HG02943 (cell line): Measurements from ENCODE around the gene SUMF1.

Experiments
- ATAC-seq: cut with Tn5 transposase; IDR thresholded peaks from one replicate; pipeline ENCODE4 v1.9.1; 2021; ENCODE audit warnings: mild to moderate bottlenecking, low read depth, moderate library complexity; ENCODE audit not compliant: unreplicated experiment

SUMF1 gene

DNA sequence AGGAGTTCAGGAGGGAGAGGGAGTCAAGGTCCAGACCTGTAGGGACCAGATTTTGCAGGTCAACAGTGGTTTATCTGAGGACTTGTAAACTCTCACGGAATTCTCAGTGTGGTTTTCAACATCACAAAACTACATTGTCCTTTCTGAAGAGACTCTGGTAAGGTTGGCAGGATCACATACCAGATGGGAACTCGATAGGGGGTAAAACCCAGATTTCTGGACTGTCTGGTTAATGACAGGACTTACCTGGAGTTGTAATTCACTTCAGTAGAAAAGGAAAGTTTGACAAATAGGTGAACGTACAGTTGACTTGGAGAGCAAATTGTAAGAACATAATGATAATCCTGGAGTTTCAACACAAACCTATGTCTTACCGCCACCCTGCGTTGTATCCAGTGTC lies 31.4 kb upstream of the SUMF1 start:
- ATAC-seq = no peak

DNA sequence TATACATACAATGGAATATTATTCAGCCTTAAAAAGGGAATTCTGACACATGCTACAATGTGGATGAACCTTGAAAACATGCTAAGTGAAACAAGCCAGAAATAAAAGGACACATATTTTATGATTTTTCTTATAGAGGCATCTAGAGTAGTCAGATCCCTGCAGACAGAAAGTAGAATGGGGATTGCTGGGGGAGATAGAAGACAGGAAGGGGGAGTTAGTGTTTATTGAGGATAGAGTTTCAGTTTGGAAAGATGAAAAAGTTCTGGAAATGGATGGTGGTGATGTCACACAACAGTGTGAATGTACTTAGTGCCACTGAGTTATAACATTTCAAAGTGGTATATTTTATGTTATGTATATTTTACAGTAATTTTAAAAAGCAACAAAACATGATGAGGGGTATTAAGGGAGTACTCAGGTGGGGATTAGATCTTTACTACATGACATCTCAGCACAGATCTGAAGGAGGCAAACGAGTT lies 30.8 kb upstream of the SUMF1 start:
- no peak for ATAC-seq

DNA sequence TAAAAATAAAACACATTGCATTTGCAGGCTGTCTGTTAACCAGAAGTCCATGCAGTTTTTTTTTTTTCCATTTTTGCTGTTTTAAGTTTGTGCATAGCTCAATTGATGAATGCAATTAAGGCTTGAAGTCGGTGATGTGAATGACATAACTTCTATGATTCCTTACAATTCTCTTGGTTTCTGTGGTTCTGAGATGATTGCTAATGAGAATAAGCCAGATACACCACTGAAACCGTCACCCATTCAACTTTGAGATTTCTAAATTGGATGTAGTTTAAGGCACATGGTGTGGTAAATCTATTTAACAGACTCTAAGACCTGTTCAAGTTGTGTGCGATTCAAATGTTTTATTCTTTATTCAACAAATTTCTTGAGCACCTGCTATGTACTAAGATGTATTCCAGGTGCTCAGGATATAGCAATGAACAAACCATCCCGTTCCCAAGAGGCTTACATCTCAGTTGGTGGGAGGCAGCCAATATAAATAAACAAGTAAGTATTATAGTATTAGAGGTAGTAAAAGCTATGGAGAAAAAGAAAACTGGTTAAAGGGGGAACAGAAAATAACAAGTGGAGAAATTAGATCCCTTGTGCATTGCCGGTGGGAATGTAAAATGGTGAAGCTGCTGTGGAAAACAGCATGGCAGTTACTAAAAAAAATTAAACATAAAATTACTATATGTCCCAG lies 30.1 kb upstream of the SUMF1 start:
- no peak for ATAC-seq

DNA sequence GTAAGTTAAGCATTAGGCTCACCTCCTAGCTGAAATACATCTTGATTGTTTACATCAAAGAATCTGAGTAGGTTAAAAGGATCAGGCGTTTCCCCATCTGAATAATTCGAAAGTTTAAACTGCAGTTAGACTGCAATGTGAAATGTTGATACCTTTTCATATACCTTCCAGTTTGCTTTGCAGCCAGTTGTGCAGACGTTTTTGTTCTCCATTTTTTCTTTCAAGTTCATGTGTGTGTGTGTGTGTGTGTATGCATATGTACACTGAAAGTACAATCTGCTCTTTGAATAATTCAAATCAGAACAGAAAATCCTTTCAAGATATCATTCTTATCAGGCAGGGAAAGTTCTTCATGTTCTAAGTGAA lies 29.0 kb upstream of the SUMF1 start:
- ATAC-seq = no peak

DNA sequence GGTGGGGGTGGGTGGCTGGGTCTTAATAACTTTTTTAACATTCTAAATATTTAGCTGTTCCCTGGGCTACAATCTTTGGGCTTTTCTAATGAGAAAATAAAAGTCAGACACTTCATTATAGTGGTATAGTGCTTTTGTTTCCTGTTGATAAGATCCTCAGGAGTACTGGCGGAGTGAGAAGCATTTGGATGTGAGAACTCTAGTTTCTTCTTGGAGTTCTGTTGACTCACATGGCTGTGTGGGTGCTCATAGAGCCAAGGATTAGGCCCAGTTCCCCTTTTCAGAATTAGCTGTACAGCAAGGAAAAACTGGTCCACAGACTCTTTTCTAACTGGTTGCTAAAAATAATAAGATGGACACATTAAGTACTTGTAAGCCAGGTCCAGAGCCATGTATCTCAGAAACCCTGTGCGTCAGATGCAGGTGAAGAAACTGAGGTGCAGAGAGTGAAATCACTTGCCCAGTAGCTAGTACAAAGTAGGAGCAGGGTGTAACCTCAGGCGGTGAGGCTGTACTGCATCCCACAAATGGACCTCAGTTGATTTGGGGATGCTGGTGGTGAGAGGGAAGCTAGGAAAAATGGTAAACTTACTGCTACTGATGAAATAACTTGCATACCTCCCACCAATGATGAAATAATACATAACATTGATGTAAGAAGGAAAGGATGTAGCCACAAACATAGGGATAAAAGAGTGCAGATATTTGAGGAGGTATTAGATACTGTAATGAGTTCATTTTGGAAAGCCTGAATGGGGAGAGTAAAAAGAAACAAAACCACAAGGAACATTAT lies 28.4 kb upstream of the SUMF1 start:
- ATAC-seq = no peak

DNA sequence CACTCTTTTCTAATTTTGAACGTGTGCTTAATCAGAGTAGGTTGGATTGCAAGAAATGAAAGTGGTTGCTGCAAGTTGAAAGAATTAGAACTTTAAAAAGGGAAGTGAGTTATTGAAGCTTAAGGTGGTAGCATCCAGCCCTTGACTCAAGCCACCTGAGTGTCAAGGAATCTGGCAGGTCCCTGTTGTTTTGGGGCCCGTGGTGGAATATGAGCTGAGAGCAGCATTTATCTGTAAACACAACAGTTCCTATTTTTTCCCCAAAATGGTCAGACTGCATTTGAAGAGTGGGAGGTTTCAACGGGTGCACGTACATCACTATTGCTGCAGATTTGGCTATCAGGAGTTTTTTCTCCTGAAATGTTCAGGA lies 27.8 kb upstream of the SUMF1 start:
- no peak for ATAC-seq

DNA sequence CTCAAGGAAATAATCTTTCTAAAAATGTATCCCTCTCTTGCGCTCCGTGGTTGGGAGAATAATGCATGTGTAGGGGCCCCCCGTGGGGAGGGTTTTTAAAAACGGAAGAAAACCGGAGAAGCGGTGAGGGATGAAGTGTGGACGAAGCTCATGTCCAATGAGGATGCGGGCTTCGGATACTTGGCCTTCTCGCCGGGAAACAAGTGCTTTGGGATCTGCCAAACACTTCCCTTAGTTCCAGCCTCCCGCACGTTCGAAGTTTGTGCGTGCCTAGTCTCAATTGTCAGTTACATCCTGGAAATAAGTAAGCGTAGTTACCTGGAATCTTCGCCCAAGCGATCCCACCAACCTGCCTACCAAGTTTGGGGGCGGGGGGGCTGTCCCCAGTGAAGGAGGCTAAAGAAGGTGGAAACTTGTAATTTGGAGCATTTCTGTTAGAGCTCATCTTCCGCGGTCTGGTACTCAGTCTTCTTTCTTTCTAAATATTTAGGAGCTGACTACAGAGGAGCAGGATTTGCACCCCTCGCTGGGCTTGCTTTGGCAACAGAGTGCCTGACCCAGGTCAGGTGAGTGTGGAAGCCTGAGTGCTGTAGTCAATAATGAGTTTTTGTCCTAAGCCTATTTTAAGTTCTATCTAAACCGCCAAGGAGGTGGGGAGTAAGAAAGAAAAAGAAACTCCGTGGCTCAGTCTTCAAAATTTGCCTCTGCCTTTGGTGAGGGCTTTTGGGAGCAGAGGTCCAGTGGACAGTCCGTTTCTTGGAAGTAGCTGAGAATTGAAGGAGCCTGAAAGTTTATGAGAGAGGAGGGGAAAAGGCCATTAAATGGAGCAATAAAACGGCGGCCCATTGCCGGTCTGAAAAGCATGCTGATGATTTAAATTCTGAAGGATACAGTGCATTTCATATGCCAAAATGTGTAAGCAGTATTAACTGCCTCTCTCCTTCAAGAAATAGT lies 27.1 kb upstream of the SUMF1 start:
- no peak for ATAC-seq

DNA sequence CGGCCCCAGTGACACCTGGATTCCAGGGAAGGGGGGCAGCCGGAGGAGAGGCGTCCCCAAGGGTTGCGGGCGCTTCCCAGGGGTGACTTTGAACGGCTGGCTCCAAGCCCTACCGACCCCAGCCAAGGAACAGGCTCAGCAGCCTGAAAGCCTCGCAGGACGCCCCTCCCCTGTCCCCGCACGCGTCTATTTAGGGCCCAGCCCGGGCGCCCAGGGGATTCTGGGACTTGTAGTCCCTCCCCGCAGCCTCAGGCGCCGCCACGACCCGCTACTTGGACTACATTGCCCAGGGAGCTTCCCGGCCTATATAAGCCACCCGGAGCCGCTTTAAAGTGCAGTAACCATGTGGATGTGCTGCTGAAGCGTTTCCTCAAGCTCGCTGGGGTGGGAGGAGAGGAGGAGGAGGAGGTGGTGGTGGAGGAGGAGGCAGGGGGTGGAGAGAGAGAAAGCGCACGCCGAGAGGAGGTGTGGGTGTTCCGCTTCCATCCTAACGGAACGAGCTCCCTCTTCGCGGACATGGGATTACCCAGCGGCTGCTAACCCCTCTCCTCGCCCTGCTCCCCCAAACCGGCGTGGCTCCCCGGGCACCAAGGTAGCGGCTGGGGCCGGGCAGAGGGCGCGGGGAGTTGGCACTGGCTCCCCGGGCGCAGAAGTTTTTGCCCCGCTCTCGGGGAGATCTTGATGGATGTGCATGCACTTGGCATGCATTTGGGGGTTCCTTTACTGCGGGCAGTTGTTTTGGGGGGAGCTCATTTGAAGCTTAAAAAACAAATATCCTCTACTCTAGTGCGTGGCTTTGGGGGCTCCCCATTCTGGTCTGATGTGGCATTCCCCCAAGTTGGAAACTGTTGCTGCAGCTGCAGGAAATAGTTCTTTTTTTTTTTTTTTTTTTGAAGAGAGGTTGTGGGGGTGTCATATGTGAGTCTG lies 26.2 kb upstream of the SUMF1 start, which contains the start of gene ITPR1:
Gene ITPR1, plus strand, starts transcription at position 335 of the 927 bp plus-strand sequence. CDS start 23,144 bp downstream, outside the sequence.
- peak; percentile 92 for ATAC-seq

DNA sequence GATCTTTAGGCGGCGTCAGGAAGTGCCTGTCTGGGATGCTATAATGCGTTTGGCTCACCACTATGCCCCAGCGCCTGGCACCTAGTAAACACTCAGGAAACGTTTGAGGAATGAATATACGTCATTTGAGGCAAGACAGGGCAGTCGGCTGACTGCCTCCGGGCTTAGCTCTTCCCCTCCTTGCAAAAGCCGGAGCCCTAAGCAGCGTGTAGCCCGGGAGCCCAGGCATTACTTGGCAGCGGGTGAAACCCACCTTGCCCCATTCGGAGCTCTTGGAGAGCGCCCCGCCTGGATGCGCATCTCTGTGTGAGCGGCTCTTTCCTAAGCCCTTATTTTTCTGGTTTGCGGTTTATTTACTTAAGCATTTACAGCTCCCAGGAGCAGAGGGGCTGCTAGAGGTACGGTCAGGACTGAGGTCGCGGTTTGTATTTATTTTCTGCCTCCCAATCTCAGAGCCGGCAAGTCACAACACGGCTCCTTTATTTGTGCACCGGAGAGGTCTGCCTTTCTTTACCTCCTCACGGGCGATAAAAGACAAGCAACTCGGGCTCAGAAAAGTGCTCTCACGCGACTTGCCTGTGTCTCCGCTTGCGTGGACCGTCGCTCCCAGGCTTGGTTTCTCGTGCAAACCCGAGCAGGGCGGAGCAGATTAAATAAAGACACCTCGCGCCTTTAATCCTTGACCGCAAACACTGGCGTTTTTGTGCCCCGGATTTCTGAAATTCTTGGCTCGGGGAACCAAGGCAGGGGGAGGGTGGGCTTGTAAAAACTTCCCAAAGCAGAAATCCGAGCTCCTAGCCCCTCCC lies 25.3 kb upstream of the SUMF1 start:
- peak; percentile 8 for ATAC-seq

DNA sequence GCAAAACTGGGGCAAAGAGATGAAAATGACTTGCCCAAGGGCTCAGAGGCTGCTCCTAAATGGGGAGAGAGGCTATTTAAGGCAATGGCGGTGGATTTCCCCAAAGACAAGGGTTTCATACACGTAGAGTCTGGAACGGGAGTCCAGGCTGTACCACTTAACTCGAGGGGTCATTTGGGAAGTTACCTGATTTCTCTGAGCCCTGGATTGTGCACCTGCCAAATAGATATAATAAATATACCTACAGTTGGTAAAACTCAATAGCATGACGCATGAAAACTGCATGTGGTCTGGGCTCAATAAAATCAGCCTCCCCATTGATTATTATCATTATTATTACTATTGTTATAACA lies 24.8 kb upstream of the SUMF1 start:
- no peak for ATAC-seq

DNA sequence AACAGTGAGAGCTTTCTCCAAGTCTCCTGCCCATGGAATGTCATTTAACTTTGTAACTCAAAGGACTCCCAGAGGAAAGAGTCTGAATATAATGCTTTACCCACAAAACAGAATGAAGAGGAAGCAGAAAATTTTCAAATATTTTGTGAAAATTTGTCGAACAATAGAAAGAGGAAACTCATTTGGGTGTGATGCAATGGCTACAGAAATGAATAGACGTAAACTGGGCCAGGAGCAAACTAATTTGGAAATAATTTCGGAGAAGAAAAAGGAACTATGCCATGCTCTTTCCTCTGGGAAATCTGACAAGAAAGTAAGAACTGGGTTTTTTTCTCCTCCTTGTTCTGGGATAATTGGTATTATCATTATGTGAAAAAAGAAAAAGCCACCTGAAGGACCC lies 11.2 kb upstream of the SUMF1 start:
- ATAC-seq = no peak

DNA sequence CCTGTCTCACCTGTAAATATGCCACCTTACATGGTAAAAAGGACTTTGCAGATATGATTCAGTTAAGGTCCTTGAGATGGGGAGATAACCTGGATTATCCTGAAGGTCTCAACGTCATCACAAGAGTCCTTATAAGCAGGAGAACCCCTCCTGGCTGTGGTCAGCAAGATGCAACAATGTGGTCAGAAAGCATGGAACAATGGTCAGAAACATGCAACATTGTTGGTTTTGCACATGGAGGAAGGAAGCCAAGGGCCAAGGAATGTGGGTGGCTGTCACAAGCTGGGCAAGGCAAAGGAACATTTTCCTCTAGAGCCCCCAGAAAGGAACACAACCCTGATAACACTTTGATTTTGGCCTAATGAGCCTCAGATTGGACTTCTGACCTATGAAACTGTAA lies 9.4 kb upstream of the SUMF1 start:
- no peak for ATAC-seq

DNA sequence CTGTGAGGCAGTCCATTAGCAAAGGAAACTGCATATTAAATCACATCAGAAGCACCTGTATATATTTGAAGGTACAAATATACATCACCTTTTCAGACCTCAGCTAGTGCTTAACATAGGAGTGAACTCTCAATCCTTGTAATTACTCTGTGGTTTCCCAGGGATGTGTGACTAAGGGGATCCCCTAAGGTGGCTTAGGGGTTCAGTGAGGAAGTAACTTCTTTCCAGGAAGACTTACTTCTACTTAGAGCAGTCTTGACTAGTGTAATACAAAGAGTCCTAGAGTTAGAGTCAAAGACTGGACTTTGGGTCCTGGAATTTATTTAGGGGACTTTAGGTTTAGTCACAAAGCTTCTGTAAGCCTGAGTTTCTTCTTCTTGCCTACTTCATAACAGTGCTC lies 8.7 kb upstream of the SUMF1 start:
- no peak for ATAC-seq

DNA sequence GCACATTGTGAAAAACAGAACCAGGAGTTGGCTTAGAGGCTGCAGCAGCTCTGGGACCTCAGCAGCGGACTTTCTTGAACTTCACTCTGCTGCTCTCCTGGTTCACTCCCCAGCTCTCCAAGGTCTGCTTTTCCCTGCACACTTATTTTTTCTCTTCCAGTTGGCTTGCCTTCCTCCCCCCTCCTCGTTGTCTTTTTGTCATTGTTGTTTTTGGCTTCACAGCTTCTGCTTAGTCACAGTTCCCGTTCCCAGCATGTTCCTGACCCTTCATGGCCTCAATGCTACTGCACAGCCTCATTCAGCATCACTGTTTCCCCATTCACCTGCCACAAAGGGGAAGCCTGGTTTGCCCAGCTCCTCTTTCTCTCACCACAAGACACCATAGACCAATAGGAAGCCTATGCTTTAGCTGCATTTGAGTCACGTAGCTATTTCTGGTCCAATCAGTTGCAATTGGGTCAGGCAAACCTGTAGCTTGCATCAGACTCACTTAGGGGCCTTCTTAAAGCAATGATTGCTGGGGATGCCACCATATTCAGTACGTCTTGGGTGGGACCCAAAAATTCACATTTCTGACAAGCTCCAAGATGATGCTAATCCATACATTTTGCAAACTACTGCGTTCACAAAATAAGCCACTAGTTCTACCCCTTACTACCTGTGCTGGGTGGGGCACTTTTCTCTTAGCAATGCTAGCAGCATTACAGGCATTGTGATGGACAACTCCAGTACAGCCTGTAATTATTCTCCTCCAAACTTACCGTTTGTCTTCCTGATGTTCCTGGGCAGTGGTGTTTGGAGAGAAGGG lies 7.8 kb upstream of the SUMF1 start:
- no peak for ATAC-seq

DNA sequence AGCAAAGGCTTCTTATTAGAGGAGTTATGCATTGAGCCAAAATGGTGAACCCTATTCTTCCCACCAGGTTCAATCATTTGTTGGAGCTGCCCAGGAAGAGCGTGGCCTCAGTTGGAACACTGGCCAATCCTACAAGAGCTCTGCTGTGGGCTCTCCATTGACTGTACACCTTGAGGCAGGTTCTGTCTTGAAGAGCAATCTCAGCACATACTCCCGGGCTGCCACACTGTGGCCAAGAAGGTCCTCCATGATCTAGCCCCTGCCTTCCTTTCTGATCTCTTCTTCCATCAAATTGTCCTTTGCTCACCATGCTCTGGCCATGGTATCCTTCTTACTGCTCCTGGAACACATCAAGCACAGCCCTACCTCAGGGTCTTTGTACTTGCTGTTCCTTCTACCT lies 5.7 kb upstream of the SUMF1 start:
- ATAC-seq = no peak

DNA sequence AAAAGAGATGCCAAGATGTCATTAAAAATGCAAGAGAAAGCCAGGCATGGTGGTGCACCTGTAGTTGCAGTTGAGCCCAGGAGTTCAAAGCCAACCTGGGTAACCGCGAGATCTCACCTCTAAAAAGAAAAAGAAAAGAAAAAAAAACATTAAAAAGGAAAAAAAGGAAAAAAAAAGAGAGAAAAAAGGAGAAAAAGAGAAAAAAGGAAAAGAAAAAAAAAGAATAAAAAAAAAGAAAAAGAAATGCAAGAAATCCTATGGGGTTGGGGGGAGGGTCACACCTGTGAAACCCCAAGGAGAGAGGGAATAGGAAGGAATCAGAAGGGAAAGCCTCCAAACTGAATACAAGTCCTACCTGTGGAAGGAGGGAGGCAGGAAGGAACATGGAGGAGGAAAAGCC lies 5.2 kb upstream of the SUMF1 start:
- no peak for ATAC-seq

DNA sequence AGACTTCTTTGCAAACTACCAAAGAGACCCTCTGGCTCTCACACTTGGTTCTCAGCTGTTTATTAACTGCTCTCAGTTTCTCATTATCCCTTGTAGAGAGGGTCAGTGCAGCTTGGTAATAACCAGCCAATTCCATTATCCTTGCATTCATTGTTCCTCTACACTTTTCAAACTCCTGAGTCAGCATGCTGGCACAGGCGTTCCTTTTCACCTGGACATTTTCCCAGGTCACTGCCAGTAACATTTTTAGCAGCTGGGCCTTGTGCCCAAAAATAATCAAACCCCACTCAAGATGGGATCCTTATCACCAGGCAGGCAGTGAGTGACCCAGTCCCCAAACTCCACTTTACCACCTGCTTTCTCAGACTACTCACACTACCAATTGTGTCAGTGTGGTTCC lies 4.8 kb upstream of the SUMF1 start:
- ATAC-seq = no peak

DNA sequence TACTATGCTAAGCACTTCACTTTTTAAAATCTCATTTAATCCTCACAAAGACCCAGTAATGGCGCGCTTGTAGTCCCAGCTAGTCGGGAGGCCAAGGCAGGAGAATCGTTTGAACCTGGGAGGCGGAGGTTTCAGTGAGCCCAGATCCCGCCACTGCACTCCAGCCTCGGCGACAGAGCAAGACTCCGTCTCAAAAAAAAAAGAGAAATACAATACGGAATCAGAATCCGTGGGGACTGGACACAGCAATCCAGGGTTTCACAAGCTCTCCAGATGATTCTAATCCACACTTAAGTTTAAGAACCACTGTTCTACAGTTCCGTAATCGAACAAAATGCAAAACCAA lies 426 bp upstream of the SUMF1 start:
- ATAC-seq = no peak

DNA sequence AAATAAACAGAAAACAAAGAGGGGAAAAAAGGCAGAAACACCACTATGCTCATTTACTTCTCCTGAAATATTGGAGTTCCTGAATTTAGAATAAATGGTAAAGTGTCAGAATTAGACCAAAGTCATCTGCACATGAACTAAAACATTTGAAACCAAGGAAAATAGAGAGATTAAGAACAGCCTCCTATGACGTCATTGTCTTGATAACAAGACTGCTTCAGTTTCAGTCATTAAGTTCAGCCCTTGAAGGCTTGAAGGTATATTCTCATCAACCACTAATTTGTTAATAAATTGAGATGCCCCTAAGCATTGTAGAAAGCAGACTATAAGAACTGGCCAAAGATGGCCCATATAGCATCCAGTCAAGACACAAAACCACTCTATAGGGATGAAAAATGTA lies 2.5 kb downstream of the SUMF1 start:
- ATAC-seq = no peak
